BLaER1 (cell line): Measurements from ENCODE around the gene RTEL1.

ENCODE experiments used
- H3K27ac ChIP-seq: shearing (Covaris generic); formaldehyde crosslinking; 2 replicates; pipeline ENCODE4 v1.8.1; 2022
- H3K27me3 ChIP-seq: shearing (Covaris generic); formaldehyde crosslinking; 2 replicates; pipeline ENCODE4 v1.8.1; 2022
- H3K36me3 ChIP-seq: shearing (Covaris generic); formaldehyde crosslinking; 2 replicates; pipeline ENCODE4 v1.8.1; 2022
- H3K4me1 ChIP-seq: shearing (Covaris generic); formaldehyde crosslinking; 2 replicates; pipeline ENCODE4 v1.8.1; 2022
- H3K4me2 ChIP-seq: shearing (Covaris generic); formaldehyde crosslinking; 2 replicates; pipeline ENCODE4 v1.8.1; 2022
- H3K4me3 ChIP-seq: shearing (Covaris generic); formaldehyde crosslinking; 2 replicates; pipeline ENCODE4 v1.8.1; 2022
- H3K9ac ChIP-seq: shearing (Covaris generic); formaldehyde crosslinking; 2 replicates; pipeline ENCODE4 v1.8.1; 2022
- H3K9me3 ChIP-seq: shearing (Covaris generic); formaldehyde crosslinking; 2 replicates; pipeline ENCODE4 v1.8.1; 2022
- H4K20me1 ChIP-seq: shearing (Covaris generic); formaldehyde crosslinking; 2 replicates; pipeline ENCODE4 v1.8.1; 2022
- Cebpa-rat ChIP-seq: shearing (Covaris generic); IDR thresholded peaks from 2 replicates; pipeline ENCODE4 v1.8.1; 2022

Gene RTEL1

DNA sequence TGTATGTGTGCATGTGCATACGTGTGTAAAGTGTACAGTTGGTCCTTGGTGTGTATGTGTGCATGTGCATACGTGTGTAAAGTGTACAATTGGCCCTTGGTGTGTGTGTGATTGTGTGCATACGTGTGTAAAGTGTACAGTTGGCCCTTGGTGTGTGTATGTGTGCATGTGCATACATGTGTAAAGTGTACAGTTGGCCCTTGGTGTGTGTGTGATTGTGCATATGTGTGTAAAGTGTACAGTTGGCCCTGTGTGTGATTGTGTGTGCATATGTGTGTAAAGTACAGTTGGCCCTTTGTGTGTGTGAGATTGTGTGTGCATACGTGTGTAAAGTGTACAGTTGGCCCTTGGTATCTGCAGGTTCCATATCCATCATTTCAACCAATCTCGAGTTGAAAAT lies 73.3 kb downstream of the RTEL1 start:
- H3K9me3 ChIP-seq = peaks cover 9% of the 10 kb centered on the region
- no peak for TF ChIP-seq Cebpa-rat
- H3K27ac ChIP-seq = peak overlapping the region; percentile 90
- peaks cover 96% of the 10 kb centered on the region for H3K4me1 ChIP-seq
- peaks cover 10% of the 10 kb centered on the region for H4K20me1 ChIP-seq
- peak overlapping the region; percentile 27; the same call in 1 of the 2 replicates for H3K9ac ChIP-seq
- H3K4me2 ChIP-seq = peak overlapping the region; percentile 81
- no peaks in the 10 kb centered on the region for H3K27me3 ChIP-seq
- H3K36me3 ChIP-seq = peaks cover 38% of the 10 kb centered on the region
- 0 out of 2 replicates have a peak overlapping the region, but pooled peaks have one; percentile 22 for H3K4me3 ChIP-seq

DNA sequence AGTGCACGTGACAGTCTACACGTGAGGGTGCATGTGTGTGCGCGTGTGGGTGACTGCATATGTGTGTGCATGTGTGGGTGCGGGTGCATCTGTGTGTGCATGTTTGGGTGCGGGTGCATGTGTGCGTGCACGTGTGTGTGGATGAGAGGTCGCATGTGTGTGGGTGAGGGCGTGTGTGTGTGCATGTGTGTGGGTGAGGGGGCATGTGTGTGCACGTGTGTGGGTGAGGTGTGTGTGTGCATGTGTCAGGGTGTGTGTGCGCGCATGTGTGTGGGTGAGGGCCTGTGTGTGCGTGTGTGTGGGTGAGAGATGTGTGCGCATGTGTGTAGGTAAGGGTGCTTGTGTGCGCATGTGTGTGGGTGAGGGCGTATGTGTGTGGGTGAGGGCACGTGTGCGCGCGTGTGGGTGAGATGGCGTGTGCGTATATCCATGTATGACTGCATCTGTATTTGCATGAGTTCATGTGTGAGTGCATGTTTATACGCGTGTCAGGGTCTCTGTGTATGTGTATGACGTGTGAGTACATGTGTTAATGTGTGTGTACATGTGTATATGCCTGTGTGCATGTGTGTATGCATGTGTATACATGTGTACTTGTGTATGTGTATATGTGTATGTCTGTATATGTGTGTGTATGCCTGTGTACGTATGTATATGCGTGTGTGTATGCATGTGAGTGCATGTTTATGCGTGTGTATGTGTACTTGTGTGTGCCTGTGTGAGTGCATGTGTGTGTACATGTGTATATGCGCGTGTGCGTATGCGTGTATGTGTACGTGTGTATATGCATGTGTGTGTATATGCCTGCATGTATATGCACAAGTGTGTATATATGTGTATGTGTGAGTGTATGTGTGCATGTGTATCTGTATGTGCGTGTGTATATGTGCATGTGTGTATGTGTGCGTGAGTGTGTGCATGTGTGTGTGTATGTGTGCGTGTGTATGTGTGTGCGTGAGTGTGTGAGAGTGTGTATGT lies 74.3 kb downstream of the RTEL1 start:
- Histone ChIP-seq H3K27me3 (no peaks in the 10 kb centered on the region), H3K27ac (peak overlapping the region; percentile 85; the same call in 1 of the 2 replicates), H4K20me1 (peaks cover 10% of the 10 kb centered on the region), H3K4me3 (no peak overlapping the region), H3K4me1 (peaks cover 99% of the 10 kb centered on the region), H3K9me3 (no peaks in the 10 kb centered on the region), H3K9ac (0 out of 2 replicates have a peak overlapping the region, but pooled peaks have one; percentile 29), H3K4me2 (peak overlapping the region; percentile 81), H3K36me3 (peaks cover 29% of the 10 kb centered on the region)
- TF ChIP-seq Cebpa-rat = no peak

- H3K27me3 ChIP-seq = no peaks in the 10 kb centered on the region
- H4K20me1 ChIP-seq = peaks cover 12% of the 10 kb centered on the region
- H3K27ac ChIP-seq = peak overlapping the region; percentile 85
- H3K36me3 ChIP-seq = peaks cover 29% of the 10 kb centered on the region
- no peak for TF ChIP-seq Cebpa-rat
- H3K4me3 ChIP-seq = no peak overlapping the region
- no peaks in the 10 kb centered on the region for H3K9me3 ChIP-seq
- peaks cover 95% of the 10 kb centered on the region for H3K4me1 ChIP-seq
- 0 out of 2 replicates have a peak overlapping the region, but pooled peaks have one; percentile 29 for H3K9ac ChIP-seq
- peak overlapping the region; percentile 51 for H3K4me2 ChIP-seq
Measured at GRCh38 chr20:63733117-63733516, 75.0 kb downstream of the RTEL1 start.

GRCh38 chr20:63733579-63734081 lies 75.5 kb downstream of the RTEL1 start:
- H3K4me3 ChIP-seq = no peak overlapping the region
- H3K9ac ChIP-seq = 0 out of 2 replicates have a peak overlapping the region, but pooled peaks have one; percentile 29
- H3K27me3 ChIP-seq = no peaks in the 10 kb centered on the region
- H3K27ac ChIP-seq = peak overlapping the region; percentile 85
- H4K20me1 ChIP-seq = peaks cover 17% of the 10 kb centered on the region
- peaks cover 29% of the 10 kb centered on the region for H3K36me3 ChIP-seq
- no peaks in the 10 kb centered on the region for H3K9me3 ChIP-seq
- H3K4me2 ChIP-seq = peak overlapping the region; percentile 99
- peaks cover 95% of the 10 kb centered on the region for H3K4me1 ChIP-seq
- TF ChIP-seq Cebpa-rat = no peak

DNA sequence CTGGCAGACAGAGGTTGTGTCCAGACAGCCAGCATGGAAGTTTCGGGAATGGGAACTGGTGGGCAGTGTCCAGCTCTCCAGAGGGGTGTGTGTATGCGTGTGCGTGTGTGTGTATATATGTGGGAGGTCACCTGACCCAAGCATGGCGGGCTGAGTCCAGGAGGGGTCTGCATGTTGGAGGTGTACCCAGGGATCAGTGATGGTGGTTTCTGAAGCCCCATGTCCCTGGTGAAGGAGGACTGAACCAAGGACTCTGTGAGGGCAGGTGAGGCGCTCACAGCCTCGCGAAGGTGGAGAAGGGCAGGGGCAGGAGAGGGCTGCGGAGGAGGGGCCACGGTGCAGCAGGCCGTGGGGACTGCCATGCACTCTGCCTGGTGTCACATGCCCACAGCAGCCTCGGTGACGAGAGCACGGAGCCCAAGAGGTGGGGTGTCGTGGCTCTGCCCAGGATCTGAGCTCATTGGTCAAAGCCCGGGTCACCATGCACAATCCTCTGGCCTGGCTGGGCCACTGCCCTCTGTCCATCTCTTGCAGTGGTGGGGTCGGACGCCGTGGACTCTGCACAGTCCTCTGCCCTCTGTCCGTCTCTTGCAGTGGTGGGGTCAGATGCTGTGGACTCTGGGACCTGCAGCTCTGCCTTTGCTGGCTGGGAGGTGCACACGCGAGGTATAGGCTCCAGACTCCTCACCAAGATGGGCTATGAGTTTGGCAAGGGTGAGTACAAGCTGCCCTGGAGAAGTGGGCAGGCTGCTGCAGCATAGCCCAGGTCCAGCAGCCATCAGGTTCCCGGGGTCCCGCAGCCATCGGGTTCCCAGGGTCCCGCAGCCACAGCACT lies 76.2 kb downstream of the RTEL1 start:
- peak overlapping the region; percentile 85 for H3K27ac ChIP-seq
- peaks cover 95% of the 10 kb centered on the region for H3K4me1 ChIP-seq
- H3K9me3 ChIP-seq = no peaks in the 10 kb centered on the region
- H3K9ac ChIP-seq = no peak overlapping the region
- peaks cover 29% of the 10 kb centered on the region for H3K36me3 ChIP-seq
- H3K27me3 ChIP-seq = no peaks in the 10 kb centered on the region
- TF ChIP-seq Cebpa-rat = no peak
- peak overlapping the region; percentile 99 for H3K4me2 ChIP-seq
- H3K4me3 ChIP-seq = no peak overlapping the region
- peaks cover 23% of the 10 kb centered on the region for H4K20me1 ChIP-seq

DNA sequence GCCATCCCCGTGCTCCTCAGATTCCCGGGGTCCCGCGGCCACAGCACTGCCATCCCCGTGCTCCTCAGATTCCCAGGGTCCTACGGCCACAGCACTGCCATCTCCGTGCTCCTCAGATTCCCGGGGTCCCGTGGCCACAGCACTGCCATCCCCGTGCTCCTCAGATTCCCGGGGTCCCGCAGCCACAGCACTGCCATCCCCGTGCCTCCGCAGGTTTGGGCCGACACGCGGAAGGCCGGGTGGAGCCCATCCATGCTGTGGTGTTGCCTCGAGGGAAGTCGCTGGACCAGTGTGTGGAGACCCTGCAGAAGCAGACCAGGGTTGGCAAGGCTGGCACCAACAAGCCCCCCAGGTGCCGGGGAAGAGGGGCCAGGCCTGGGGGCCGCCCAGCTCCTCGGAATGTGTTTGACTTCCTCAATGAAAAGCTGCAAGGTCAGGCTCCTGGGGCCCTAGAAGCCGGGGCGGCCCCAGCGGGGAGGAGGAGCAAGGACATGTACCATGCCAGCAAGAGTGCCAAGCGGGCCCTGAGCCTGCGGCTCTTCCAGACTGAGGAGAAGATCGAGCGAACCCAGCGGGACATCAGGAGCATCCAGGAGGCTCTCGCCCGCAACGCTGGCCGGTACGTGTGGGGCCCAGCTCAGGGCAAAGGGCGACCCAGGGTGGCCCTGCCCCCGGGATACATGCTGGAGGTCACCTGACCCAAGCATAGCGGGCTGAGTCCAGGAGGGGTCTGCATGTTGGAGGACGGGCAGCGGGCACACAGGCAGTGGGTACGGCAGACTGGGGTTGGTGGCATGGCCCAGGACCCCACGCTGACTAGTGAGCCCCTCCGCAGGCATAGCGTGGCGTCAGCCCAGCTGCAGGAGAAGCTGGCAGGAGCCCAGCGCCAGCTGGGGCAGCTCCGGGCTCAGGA lies 77.1 kb downstream of the RTEL1 start:
- peaks cover 29% of the 10 kb centered on the region for H3K36me3 ChIP-seq
- no peak for TF ChIP-seq Cebpa-rat
- H3K9ac ChIP-seq = peak overlapping the region; percentile 75; the same call in 1 of the 2 replicates
- no peaks in the 10 kb centered on the region for H3K27me3 ChIP-seq
- peak overlapping the region; percentile 99 for H3K4me2 ChIP-seq
- peak overlapping the region; percentile 85 for H3K27ac ChIP-seq
- peak overlapping the region; percentile 77 for H3K4me3 ChIP-seq
- peaks cover 87% of the 10 kb centered on the region for H3K4me1 ChIP-seq
- no peaks in the 10 kb centered on the region for H3K9me3 ChIP-seq
- peaks cover 23% of the 10 kb centered on the region for H4K20me1 ChIP-seq

DNA sequence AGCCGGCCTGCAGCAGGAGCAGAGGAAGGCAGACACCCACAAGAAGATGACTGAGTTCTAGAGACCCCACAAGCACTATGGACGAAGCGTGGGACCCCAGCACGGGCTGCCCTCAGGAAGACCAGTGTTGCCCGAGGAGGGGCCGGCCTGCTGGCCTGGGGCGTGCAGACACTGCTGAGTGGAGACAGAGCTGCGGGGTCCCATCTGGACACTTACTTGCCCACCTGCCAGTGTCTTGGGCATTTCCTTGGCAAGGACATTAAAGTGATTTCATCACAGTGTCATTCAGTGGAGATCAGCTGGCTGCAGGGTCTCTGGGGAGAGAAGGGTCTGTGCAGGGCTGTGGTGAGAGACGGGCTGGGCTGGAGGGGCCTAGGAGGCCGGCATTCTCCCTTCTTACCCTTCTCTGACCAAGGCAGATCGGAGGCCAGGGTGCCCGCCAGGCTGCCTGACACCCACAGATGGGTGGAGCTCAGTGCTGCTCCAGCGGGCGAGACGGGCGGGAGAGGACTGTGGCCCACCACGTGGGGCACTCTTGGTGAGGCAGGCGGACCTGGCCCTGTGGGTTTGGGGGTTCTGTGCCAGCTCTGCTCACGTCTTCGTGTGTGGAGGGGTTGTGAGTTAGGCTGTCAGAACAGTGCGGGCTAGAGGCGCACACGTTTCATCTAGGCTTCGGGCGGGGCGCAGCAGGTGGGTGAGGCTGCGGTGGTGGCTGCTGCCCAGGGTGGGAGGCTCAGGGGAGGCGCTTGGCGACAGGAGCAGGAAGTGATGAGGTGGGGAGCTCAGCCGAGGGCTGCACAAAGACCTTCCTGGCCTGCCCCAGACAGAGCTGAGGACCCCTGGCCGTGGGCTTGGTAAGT lies 78.0 kb downstream of the RTEL1 start, which contains the start of gene LIME1:
LIME1 (plus strand) TSS at position 806 of the 860 bp plus-strand sequence. CDS start 886 bp downstream, outside the sequence.
- Histone ChIP-seq H3K4me2 (peak within 1 kb of the TSS; percentile 99), H3K4me3 (peak within 1 kb of the TSS; percentile 77), H3K9me3 (no peaks in the 10 kb centered on the region), H3K27ac (peak within 1 kb of the TSS; percentile 85), H3K4me1 (peaks cover 87% of the 10 kb centered on the region), H3K36me3 (peaks cover 29% of the 10 kb centered on the region), H3K9ac (peak within 1 kb of the TSS; percentile 75), H4K20me1 (peaks cover 32% of the 10 kb centered on the region), H3K27me3 (no peaks in the 10 kb centered on the region)
- TF ChIP-seq Cebpa-rat = peak; percentile 21; the same call in 1 of the 2 replicates
